GM23338 (cell line): ENCODE measurements around the gene JUP. TPM values are rescaled to one million over a fixed set of nuclear protein-coding genes. Genes with fewer than 3 reads are reported as not detected.

Experiments used
- ATAC-seq: fragments of 200-7000 bp; cut with Tn5 transposase; 3 replicates; pipeline ENCODE4 v1.9.1; 2020
- DNase-seq: peaks from one replicate; pipeline ENCODE4 v3.0.0-alpha.2; 2015; ENCODE audit warnings: low spot score
- H2AFZ ChIP-seq: fragments of 200-600 bp; sonication (generic); 2 replicates; pipeline ENCODE4 v1.8.0; 2016; ENCODE audit warnings: antibody characterized with exemption, mild to moderate bottlenecking, moderate library complexity
- H3F3A ChIP-seq: fragments of 200-600 bp; sonication (generic); replicated peaks from 2 replicates; pipeline ENCODE4 v1.8.0; 2017; ENCODE audit warnings: antibody characterized with exemption, mixed run types, low read depth
- H3K27ac ChIP-seq: fragments of 200-600 bp; sonication (generic); 2 replicates; pipeline ENCODE4 v1.6.1; 2016; ENCODE audit warnings: low read depth
- H3K27me3 ChIP-seq: fragments of 200-600 bp; sonication (generic); 2 replicates; pipeline ENCODE4 v1.8.0; 2016; ENCODE audit warnings: mild to moderate bottlenecking, mixed run types, moderate library complexity; ENCODE audit not compliant: insufficient read depth
- H3K36me3 ChIP-seq: fragments of 200-600 bp; sonication (generic); 2 replicates; pipeline ENCODE4 v1.8.0; 2016; ENCODE audit warnings: mild to moderate bottlenecking; ENCODE audit not compliant: insufficient read depth
- H3K4me1 ChIP-seq: fragments of 200-600 bp; sonication (generic); 2 replicates; pipeline ENCODE4 v1.8.0; 2016; ENCODE audit warnings: mild to moderate bottlenecking, moderate library complexity; ENCODE audit not compliant: insufficient read depth
- H3K4me2 ChIP-seq: fragments of 200-600 bp; sonication (generic); 2 replicates; pipeline ENCODE4 v1.7.1; 2017; ENCODE audit warnings: mixed run types
- H3K4me3 ChIP-seq: fragments of 200-600 bp; sonication (generic); 2 replicates; pipeline ENCODE4 v1.6.1; 2016; ENCODE audit warnings: mixed run types
- H3K79me2 ChIP-seq: fragments of 200-600 bp; sonication (generic); replicated peaks from 2 replicates; pipeline ENCODE4 v1.8.0; 2017; ENCODE audit warnings: mild to moderate bottlenecking; ENCODE audit not compliant: insufficient read depth
- H3K9me2 ChIP-seq: fragments of 200-600 bp; sonication (generic); 2 replicates; pipeline ENCODE4 v1.8.0; 2017; ENCODE audit not compliant: insufficient read depth
- H4K20me1 ChIP-seq: fragments of 200-600 bp; sonication (generic); replicated peaks from 2 replicates; pipeline ENCODE4 v1.8.0; 2017; ENCODE audit warnings: mild to moderate bottlenecking; ENCODE audit not compliant: insufficient read depth
- H3K27ac Mint-ChIP-seq: 2 replicates; pipeline ENCODE4 v1.8.0; 2020; ENCODE audit warnings: inconsistent platforms, mild to moderate bottlenecking, moderate library complexity, mixed read lengths
- H3K27me3 Mint-ChIP-seq: 3 replicates; pipeline ENCODE4 v1.8.0; 2022; ENCODE audit warnings: low read depth, mild to moderate bottlenecking, moderate library complexity, mixed read lengths, inconsistent platforms; ENCODE audit not compliant: insufficient read depth, poor library complexity
- H3K36me3 Mint-ChIP-seq: 3 replicates; pipeline ENCODE4 v1.8.0; 2021; ENCODE audit warnings: low read depth, mild to moderate bottlenecking, inconsistent platforms, moderate library complexity, mixed read lengths
- H3K4me1 Mint-ChIP-seq: 3 replicates; pipeline ENCODE4 v1.8.0; 2020; ENCODE audit warnings: mild to moderate bottlenecking, inconsistent platforms, mixed read lengths
- H3K4me3 Mint-ChIP-seq: 3 replicates; pipeline ENCODE4 v1.8.0; 2021; ENCODE audit warnings: moderate library complexity, mild to moderate bottlenecking, inconsistent platforms, mixed read lengths
- H3K9me3 Mint-ChIP-seq: 3 replicates; pipeline ENCODE4 v1.8.0; 2020; ENCODE audit warnings: moderate library complexity, mild to moderate bottlenecking, inconsistent platforms, mixed read lengths
- CREB1 ChIP-seq: fragments of 250-450 bp; sonication (Bioruptor Pico); IDR thresholded peaks from 2 replicates; pipeline ENCODE4 v1.5.0; 2020; ENCODE audit warnings: low read depth, mild to moderate bottlenecking, moderate library complexity
- EZH2phosphoT487 ChIP-seq: fragments of 200-600 bp; sonication (generic); IDR thresholded peaks from one replicate; pipeline ENCODE4 v1.8.1; 2018; ENCODE audit warnings: antibody characterized with exemption; ENCODE audit not compliant: unreplicated experiment
- JUNB ChIP-seq: IDR thresholded peaks from one replicate; pipeline ENCODE4 v1.6.1; 2016; ENCODE audit warnings: antibody characterized with exemption; ENCODE audit not compliant: unreplicated experiment
- NANOG ChIP-seq: IDR thresholded peaks from 2 replicates; pipeline ENCODE4 v1.6.1; 2016; ENCODE audit warnings: antibody characterized with exemption, borderline replicate concordance
- POLR2AphosphoS5 ChIP-seq: IDR thresholded peaks from 2 replicates; pipeline ENCODE4 v1.6.1; 2016; ENCODE audit warnings: antibody characterized with exemption, low read depth
- STAT1 ChIP-seq: IDR thresholded peaks from one replicate; pipeline ENCODE4 v1.6.1; 2016; ENCODE audit warnings: antibody characterized with exemption; ENCODE audit not compliant: unreplicated experiment
- polyA plus RNA-seq: library from polyadenylated mRNA; unstranded; fragments of >200 nt; fragmentation: Nextera tagmentation; extraction: Ambion mirVana; gene quantifications from 2 replicates; pipeline ENCODE4 v1.2.1, GENCODE V29; 2016
- total RNA-seq: library from RNA; depleted of rRNA; stranded (reverse); fragments of >200 nt; shearing (Covaris generic); gene quantifications from 2 replicates; pipeline ENCODE4 v1.2.3, GENCODE V29; 2014
- TF ChIP-seq, protein P1 (sequence below), 2 experiments: fragments of 200-600 bp in 1 of 2; sonication (generic) in 1 of 2; conservative IDR thresholded peaks; 2 replicates each; pipeline versions ENCODE4 v1.5.1 to v1.6.1; 2016 to 2017; ENCODE audit warnings: antibody characterized with exemption in 2 of 2, low read depth in 2 of 2, mild to moderate bottlenecking in 2 of 2, moderate library complexity in 1 of 2
- TF ChIP-seq, protein P2 (sequence below): fragments of 250-450 bp; sonication (Bioruptor Pico); IDR thresholded peaks from 2 replicates; pipeline ENCODE4 v1.5.0; 2020; ENCODE audit warnings: mild to moderate bottlenecking, moderate library complexity
- TF ChIP-seq, protein P3 (sequence below): IDR thresholded peaks from one replicate; pipeline ENCODE4 v1.6.1; 2018; ENCODE audit warnings: antibody characterized with exemption; ENCODE audit not compliant: unreplicated experiment

JUP gene
- total and polyA plus RNA-seq, 2 experiments from 2014 or later, result 45.5 to 177 TPM

DNA sequence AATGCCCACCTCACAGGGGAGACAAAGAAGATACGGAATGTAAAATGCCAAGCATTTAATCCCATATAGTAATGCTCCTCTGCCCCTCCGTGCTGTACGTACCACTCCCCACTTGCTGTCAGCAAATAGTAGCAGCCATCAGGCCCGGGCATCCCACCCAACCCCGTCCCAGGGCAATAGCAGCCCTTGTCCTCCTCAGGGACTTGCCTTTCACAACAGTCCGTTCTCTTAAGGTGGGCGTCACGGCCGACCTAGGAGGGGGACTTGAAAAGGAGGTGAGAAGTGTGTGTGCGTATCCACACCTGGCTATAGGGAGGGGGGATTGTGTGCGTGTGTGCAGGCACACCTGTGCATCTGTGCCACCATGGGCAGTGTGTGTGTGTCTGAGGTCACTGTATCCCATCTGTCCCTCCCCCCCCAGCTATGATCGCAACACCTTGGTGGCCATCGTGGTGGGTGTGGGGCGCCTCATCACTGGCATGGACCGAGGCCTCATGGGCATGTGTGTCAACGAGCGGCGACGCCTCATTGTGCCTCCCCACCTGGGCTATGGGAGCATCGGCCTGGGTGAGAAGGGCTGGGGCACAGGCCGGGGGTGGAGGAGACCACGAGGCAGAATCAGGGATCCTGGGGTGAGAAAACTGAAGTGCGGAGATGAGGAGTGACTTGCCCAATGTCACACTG lies 30.3 kb upstream of the JUP start:
- Histone ChIP-seq H3F3A (peaks cover 23% of the 10 kb centered on the region), H3K27ac (no peak overlapping the region), H3K4me2 (no peak overlapping the region), H3K9me2 (no peaks in the 10 kb centered on the region), H3K4me3 (no peak overlapping the region), H3K36me3 (peaks cover 4% of the 10 kb centered on the region; the same call in 1 of the 2 replicates), H3K27me3 (no peaks in the 10 kb centered on the region), H2AFZ (no peak overlapping the region), H3K79me2 (peaks cover 36% of the 10 kb centered on the region), H3K4me1 (peaks cover 36% of the 10 kb centered on the region), H4K20me1 (no peaks in the 10 kb centered on the region; the same call in 1 of the 2 replicates)
- ATAC-seq, result no peak
- no peak for DNase-seq
- Mint-ChIP-seq H3K9me3 (no peaks in the 10 kb centered on the region; the same call in 2 of the 3 replicates), H3K4me1 (peaks cover 24% of the 10 kb centered on the region), H3K27ac (peak overlapping the region; percentile 68; the same call in 1 of the 2 replicates), H3K27me3 (peaks cover 18% of the 10 kb centered on the region), H3K36me3 (peaks cover 37% of the 10 kb centered on the region), H3K4me3 (no peak overlapping the region)
- no peak for TF ChIP-seq STAT1

DNA sequence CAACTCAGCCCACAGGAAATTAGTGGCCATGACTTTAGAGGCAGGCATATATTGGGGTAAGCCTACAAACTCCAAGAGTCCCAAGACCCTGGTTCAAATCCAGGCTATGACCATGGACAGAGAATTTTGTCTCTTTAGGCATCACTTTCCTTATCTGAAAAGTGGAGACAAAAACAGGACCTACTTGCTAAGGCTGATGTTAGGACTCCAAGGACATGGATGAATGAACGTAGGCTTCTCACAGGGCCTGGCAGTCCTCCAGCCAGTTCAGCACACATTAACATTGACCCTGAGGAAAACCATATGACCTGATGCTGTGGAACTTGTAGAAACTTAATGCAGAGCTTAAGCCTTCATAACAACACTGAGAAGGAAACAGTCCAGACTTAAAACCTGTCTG lies 27.7 kb upstream of the JUP start:
- ATAC-seq (no peak), DNase-seq (no peak)
- Histone ChIP-seq H3K4me1 (peaks cover 36% of the 10 kb centered on the region), H3K4me2 (peak overlapping the region; percentile 98), H2AFZ (no peak overlapping the region), H3K27ac (no peak overlapping the region; the same call in 1 of the 2 replicates), H3K27me3 (peaks cover 9% of the 10 kb centered on the region), H3K36me3 (peaks cover 4% of the 10 kb centered on the region; the same call in 1 of the 2 replicates), H3K79me2 (peaks cover 46% of the 10 kb centered on the region), H3K9me2 (no peaks in the 10 kb centered on the region), H3F3A (peaks cover 17% of the 10 kb centered on the region), H3K4me3 (peak overlapping the region; percentile 98), H4K20me1 (no peaks in the 10 kb centered on the region)
- Mint-ChIP-seq H3K27ac (no peak overlapping the region), H3K4me1 (peaks cover 27% of the 10 kb centered on the region), H3K27me3 (peaks cover 22% of the 10 kb centered on the region), H3K36me3 (peaks cover 40% of the 10 kb centered on the region), H3K4me3 (peak overlapping the region; percentile 93), H3K9me3 (peaks cover 9% of the 10 kb centered on the region; the same call in 2 of the 3 replicates)
- TF ChIP-seq JUNB, result no peak
- no peak for TF ChIP-seq NANOG
- no peak for TF ChIP-seq EZH2phosphoT487
- TF ChIP-seq, protein P1, sequence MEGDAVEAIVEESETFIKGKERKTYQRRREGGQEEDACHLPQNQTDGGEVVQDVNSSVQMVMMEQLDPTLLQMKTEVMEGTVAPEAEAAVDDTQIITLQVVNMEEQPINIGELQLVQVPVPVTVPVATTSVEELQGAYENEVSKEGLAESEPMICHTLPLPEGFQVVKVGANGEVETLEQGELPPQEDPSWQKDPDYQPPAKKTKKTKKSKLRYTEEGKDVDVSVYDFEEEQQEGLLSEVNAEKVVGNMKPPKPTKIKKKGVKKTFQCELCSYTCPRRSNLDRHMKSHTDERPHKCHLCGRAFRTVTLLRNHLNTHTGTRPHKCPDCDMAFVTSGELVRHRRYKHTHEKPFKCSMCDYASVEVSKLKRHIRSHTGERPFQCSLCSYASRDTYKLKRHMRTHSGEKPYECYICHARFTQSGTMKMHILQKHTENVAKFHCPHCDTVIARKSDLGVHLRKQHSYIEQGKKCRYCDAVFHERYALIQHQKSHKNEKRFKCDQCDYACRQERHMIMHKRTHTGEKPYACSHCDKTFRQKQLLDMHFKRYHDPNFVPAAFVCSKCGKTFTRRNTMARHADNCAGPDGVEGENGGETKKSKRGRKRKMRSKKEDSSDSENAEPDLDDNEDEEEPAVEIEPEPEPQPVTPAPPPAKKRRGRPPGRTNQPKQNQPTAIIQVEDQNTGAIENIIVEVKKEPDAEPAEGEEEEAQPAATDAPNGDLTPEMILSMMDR (conservative IDR thresholded peaks at IDR 0.05; ENCODE audit: low read depth in 2 of 2), result no peak
- TF ChIP-seq, protein P2, sequence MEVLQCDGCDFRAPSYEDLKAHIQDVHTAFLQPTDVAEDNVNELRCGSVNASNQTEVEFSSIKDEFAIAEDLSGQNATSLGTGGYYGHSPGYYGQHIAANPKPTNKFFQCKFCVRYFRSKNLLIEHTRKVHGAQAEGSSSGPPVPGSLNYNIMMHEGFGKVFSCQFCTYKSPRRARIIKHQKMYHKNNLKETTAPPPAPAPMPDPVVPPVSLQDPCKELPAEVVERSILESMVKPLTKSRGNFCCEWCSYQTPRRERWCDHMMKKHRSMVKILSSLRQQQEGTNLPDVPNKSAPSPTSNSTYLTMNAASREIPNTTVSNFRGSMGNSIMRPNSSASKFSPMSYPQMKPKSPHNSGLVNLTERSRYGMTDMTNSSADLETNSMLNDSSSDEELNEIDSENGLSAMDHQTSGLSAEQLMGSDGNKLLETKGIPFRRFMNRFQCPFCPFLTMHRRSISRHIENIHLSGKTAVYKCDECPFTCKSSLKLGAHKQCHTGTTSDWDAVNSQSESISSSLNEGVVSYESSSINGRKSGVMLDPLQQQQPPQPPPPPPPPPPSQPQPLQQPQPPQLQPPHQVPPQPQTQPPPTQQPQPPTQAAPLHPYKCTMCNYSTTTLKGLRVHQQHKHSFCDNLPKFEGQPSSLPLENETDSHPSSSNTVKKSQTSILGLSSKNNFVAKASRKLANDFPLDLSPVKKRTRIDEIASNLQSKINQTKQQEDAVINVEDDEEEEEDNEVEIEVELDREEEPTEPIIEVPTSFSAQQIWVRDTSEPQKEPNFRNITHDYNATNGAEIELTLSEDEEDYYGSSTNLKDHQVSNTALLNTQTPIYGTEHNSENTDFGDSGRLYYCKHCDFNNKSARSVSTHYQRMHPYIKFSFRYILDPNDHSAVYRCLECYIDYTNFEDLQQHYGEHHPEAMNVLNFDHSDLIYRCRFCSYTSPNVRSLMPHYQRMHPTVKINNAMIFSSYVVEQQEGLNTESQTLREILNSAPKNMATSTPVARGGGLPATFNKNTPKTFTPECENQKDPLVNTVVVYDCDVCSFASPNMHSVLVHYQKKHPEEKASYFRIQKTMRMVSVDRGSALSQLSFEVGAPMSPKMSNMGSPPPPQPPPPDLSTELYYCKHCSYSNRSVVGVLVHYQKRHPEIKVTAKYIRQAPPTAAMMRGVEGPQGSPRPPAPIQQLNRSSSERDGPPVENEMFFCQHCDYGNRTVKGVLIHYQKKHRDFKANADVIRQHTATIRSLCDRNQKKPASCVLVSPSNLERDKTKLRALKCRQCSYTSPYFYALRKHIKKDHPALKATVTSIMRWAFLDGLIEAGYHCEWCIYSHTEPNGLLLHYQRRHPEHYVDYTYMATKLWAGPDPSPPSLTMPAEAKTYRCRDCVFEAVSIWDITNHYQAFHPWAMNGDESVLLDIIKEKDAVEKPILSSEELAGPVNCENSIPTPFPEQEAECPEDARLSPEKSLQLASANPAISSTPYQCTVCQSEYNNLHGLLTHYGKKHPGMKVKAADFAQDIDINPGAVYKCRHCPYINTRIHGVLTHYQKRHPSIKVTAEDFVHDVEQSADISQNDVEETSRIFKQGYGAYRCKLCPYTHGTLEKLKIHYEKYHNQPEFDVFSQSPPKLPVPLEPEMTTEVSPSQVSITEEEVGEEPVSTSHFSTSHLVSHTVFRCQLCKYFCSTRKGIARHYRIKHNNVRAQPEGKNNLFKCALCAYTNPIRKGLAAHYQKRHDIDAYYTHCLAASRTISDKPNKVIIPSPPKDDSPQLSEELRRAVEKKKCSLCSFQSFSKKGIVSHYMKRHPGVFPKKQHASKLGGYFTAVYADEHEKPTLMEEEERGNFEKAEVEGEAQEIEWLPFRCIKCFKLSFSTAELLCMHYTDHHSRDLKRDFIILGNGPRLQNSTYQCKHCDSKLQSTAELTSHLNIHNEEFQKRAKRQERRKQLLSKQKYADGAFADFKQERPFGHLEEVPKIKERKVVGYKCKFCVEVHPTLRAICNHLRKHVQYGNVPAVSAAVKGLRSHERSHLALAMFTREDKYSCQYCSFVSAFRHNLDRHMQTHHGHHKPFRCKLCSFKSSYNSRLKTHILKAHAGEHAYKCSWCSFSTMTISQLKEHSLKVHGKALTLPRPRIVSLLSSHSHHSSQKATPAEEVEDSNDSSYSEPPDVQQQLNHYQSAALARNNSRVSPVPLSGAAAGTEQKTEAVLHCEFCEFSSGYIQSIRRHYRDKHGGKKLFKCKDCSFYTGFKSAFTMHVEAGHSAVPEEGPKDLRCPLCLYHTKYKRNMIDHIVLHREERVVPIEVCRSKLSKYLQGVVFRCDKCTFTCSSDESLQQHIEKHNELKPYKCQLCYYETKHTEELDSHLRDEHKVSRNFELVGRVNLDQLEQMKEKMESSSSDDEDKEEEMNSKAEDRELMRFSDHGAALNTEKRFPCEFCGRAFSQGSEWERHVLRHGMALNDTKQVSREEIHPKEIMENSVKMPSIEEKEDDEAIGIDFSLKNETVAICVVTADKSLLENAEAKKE, result no peak
- no peak for TF ChIP-seq POLR2AphosphoS5
- TF ChIP-seq CREB1 (CRISPR knock-in tag), result no peak
- no peak for TF ChIP-seq STAT1
- TF ChIP-seq, protein P3, sequence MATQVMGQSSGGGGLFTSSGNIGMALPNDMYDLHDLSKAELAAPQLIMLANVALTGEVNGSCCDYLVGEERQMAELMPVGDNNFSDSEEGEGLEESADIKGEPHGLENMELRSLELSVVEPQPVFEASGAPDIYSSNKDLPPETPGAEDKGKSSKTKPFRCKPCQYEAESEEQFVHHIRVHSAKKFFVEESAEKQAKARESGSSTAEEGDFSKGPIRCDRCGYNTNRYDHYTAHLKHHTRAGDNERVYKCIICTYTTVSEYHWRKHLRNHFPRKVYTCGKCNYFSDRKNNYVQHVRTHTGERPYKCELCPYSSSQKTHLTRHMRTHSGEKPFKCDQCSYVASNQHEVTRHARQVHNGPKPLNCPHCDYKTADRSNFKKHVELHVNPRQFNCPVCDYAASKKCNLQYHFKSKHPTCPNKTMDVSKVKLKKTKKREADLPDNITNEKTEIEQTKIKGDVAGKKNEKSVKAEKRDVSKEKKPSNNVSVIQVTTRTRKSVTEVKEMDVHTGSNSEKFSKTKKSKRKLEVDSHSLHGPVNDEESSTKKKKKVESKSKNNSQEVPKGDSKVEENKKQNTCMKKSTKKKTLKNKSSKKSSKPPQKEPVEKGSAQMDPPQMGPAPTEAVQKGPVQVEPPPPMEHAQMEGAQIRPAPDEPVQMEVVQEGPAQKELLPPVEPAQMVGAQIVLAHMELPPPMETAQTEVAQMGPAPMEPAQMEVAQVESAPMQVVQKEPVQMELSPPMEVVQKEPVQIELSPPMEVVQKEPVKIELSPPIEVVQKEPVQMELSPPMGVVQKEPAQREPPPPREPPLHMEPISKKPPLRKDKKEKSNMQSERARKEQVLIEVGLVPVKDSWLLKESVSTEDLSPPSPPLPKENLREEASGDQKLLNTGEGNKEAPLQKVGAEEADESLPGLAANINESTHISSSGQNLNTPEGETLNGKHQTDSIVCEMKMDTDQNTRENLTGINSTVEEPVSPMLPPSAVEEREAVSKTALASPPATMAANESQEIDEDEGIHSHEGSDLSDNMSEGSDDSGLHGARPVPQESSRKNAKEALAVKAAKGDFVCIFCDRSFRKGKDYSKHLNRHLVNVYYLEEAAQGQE, result no peak
